ENCODE results near the gene DGUOK.

DNA sequence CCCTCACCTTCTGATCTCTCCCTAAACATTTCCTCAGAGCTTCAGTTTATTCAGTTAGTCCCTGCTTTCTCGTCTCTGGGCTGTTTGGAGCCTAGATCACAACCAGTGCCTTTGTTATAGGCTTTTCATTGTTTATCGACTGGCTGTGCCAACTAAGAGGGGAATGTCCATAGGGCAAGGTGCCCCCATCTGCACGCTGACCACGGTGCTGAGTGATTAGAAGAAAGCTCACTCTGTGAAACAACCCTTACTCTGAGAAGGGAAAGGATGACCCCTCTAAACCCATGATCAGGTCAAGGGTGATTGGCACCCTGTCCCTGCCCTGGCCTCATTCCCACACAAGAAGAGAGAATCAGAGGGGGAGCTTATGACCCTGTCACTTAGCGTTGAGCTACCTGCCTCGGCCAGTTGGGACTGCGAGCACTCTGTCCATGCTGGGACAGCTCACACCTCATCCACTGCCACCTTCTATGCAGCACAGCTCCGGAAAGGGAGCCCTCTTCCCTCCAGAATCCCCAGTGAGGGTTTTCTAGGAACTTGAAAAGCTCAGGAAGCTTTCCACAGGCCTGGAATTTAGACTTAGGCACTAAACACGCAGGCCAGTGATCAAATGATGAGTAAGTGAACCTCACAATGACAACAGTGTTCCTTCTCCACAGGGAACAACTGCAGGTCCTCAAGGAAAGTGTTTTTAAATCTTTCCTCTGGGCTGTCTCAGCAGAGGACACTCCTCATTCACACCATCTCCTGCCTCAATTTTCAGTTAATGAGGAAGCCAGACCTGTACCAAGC is 36.2 kb upstream of the DGUOK start:
- TF ChIP-seq, protein P1, sequence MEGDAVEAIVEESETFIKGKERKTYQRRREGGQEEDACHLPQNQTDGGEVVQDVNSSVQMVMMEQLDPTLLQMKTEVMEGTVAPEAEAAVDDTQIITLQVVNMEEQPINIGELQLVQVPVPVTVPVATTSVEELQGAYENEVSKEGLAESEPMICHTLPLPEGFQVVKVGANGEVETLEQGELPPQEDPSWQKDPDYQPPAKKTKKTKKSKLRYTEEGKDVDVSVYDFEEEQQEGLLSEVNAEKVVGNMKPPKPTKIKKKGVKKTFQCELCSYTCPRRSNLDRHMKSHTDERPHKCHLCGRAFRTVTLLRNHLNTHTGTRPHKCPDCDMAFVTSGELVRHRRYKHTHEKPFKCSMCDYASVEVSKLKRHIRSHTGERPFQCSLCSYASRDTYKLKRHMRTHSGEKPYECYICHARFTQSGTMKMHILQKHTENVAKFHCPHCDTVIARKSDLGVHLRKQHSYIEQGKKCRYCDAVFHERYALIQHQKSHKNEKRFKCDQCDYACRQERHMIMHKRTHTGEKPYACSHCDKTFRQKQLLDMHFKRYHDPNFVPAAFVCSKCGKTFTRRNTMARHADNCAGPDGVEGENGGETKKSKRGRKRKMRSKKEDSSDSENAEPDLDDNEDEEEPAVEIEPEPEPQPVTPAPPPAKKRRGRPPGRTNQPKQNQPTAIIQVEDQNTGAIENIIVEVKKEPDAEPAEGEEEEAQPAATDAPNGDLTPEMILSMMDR (IDR thresholded peaks at IDR 0.05): no peak
- TF ChIP-seq POLR2A (IDR thresholded peaks at IDR 0.05): no peak

Data from adrenal gland (tissue), 5 donors.